DND-41 (cell line): ENCODE data around the gene ZNF197.

Source experiments
- EZH2 ChIP-seq: IDR thresholded peaks from 3 replicates; pipeline ENCODE4 v1.6.1; 2012; ENCODE audit warnings: borderline replicate concordance, low read depth, mild to moderate bottlenecking, moderate library complexity, low read length, inconsistent platforms; ENCODE audit not compliant: severe bottlenecking
- TF ChIP-seq, protein P1 (sequence below): IDR thresholded peaks from 2 replicates; pipeline ENCODE4 v1.5.1; 2012; ENCODE audit warnings: borderline replicate concordance, low read length, moderate library complexity, mild to moderate bottlenecking; ENCODE audit not compliant: poor library complexity, severe bottlenecking; ENCODE audit errors: extremely low read depth

GRCh38 chr3:44628716-44629115 lies 3.9 kb downstream of the ZNF197 start:
- TF ChIP-seq, protein P1, sequence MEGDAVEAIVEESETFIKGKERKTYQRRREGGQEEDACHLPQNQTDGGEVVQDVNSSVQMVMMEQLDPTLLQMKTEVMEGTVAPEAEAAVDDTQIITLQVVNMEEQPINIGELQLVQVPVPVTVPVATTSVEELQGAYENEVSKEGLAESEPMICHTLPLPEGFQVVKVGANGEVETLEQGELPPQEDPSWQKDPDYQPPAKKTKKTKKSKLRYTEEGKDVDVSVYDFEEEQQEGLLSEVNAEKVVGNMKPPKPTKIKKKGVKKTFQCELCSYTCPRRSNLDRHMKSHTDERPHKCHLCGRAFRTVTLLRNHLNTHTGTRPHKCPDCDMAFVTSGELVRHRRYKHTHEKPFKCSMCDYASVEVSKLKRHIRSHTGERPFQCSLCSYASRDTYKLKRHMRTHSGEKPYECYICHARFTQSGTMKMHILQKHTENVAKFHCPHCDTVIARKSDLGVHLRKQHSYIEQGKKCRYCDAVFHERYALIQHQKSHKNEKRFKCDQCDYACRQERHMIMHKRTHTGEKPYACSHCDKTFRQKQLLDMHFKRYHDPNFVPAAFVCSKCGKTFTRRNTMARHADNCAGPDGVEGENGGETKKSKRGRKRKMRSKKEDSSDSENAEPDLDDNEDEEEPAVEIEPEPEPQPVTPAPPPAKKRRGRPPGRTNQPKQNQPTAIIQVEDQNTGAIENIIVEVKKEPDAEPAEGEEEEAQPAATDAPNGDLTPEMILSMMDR, result no peak
- no peak for TF ChIP-seq EZH2
